Activated CD4-positive, alpha-beta memory T cell treated with anti-CD3 and anti-CD28 coated beads, Interleukin-2, amount 10 ng/mL, durations not matched to agents 7 days and 5 days (primary cell): ENCODE data around the gene LEPR. TPM values are rescaled to one million over a fixed set of nuclear protein-coding genes. Genes with fewer than 3 reads are reported as not detected.

Experiments used
- CTCF ChIA-PET: fragments of 350-600 bp; sonication (Branson Sonifier 250); formaldehyde crosslinking; loops from one replicate; lab custom pipeline; 2021; ENCODE audit warnings: antibody characterized with exemption, inconsistent platforms; lab: Charles Lee
- POLR2A ChIA-PET: fragments of 350-600 bp; sonication (Branson Sonifier 250); formaldehyde crosslinking; loops from one replicate; lab custom pipeline; 2021; ENCODE audit warnings: antibody characterized with exemption; lab: Charles Lee
- DNase-seq: peaks from one replicate; pipeline ENCODE4 v3.0.0-alpha.2; 2020
- H3K27ac Mint-ChIP-seq: one replicate; pipeline ENCODE4 v1.8.0; 2021; ENCODE audit warnings: mild to moderate bottlenecking, mixed read lengths
- H3K27me3 Mint-ChIP-seq: one replicate; pipeline ENCODE4 v1.8.0; 2021; ENCODE audit warnings: mixed read lengths
- H3K36me3 Mint-ChIP-seq: one replicate; pipeline ENCODE4 v1.8.0; 2021; ENCODE audit warnings: low read depth, mixed read lengths
- H3K4me1 Mint-ChIP-seq: one replicate; pipeline ENCODE4 v1.8.0; 2021; ENCODE audit warnings: mixed read lengths
- H3K4me3 Mint-ChIP-seq: one replicate; pipeline ENCODE4 v1.8.0; 2021; ENCODE audit warnings: mild to moderate bottlenecking, mixed read lengths
- H3K9me3 Mint-ChIP-seq: one replicate; pipeline ENCODE4 v1.8.0; 2021; ENCODE audit warnings: mixed read lengths
- total RNA-seq, 2 experiments: library from RNA; stranded (reverse); gene quantifications; one replicate each; pipeline ENCODE4 v1.2.3, GENCODE V29; 2021

Gene LEPR
- total RNA-seq, 2 experiments from 2014 or later = 3.7 to 4.2 TPM

- DNase-seq = no peak
- Mint-ChIP-seq H3K9me3 (no peaks in the 10 kb centered on the region), H3K4me1 (peaks cover 16% of the 10 kb centered on the region), H3K27ac (no peak overlapping the region), H3K4me3 (no peak overlapping the region), H3K27me3 (no peaks in the 10 kb centered on the region), H3K36me3 (peaks cover 3% of the 10 kb centered on the region)
- ChIA-PET POLR2A (interaction anchor here (1.0 to 4.3 kb wide), 2 partner anchors 20 to 23 kb away, joined by 3 to 19 read pairs; no protein-coding TSS in a partner anchor), CTCF (no interaction called here)
These were observed 3.7 kb upstream of the LEPR start for GRCh38 chr1:65416767-65417166.

GRCh38 chr1:65417729-65418128 is 2.7 kb upstream of the LEPR start:
- no peaks in the 10 kb centered on the region for H3K9me3 Mint-ChIP-seq
- ChIA-PET CTCF (no interaction called here), POLR2A (interaction anchor here (1.0 to 4.3 kb wide), 3 partner anchors 13 to 24 kb away, joined by 3 to 19 read pairs (median 4); no protein-coding TSS in a partner anchor)
- H3K4me1 Mint-ChIP-seq = peaks cover 14% of the 10 kb centered on the region
- H3K36me3 Mint-ChIP-seq = peaks cover 3% of the 10 kb centered on the region
- H3K27ac Mint-ChIP-seq = no peak overlapping the region
- H3K27me3 Mint-ChIP-seq = no peaks in the 10 kb centered on the region
- no peak for DNase-seq
- H3K4me3 Mint-ChIP-seq = no peak overlapping the region

- DNase-seq = no peak
- Mint-ChIP-seq H3K4me3 (no peak overlapping the region), H3K27ac (no peak overlapping the region), H3K36me3 (no peaks in the 10 kb centered on the region), H3K4me1 (peaks cover 14% of the 10 kb centered on the region), H3K27me3 (no peaks in the 10 kb centered on the region), H3K9me3 (no peaks in the 10 kb centered on the region)
- ChIA-PET CTCF (interaction anchor here (1.1 to 3.1 kb wide), 8 partner anchors 12 to 203 kb away, joined by 3 to 16 read pairs (median 6); no protein-coding TSS in a partner anchor), POLR2A (interaction anchor here (1.0 to 4.3 kb wide), 7 partner anchors 9 to 164 kb away, joined by 3 to 33 read pairs (median 4); no protein-coding TSS in a partner anchor)
These were observed 1.8 kb upstream of the LEPR start for GRCh38 chr1:65418522-65419185.

GRCh38 chr1:65419681-65420589 is 533 bp upstream of the LEPR start:
- H3K4me3 Mint-ChIP-seq = no peak overlapping the region
- ChIA-PET CTCF (interaction anchor here (0.6 to 3.1 kb wide), 19 partner anchors 9 to 267 kb away, joined by 3 to 16 read pairs (median 4); no protein-coding TSS in a partner anchor), POLR2A (interaction anchor here (0.6 to 4.3 kb wide), 14 partner anchors 10 to 916 kb away, joined by 3 to 33 read pairs (median 3); partner anchors contain the start of gene DNAJC6)
- no peaks in the 10 kb centered on the region for H3K27me3 Mint-ChIP-seq
- peak; percentile 99 for DNase-seq
- no peaks in the 10 kb centered on the region for H3K9me3 Mint-ChIP-seq
- H3K36me3 Mint-ChIP-seq = peaks cover 10% of the 10 kb centered on the region
- peaks cover 26% of the 10 kb centered on the region for H3K4me1 Mint-ChIP-seq
- peak overlapping the region; percentile 85 for H3K27ac Mint-ChIP-seq

GRCh38 chr1:65421351-65422025 is 1.0 kb downstream of the LEPR start:
- Mint-ChIP-seq H3K27me3 (no peaks in the 10 kb centered on the region), H3K9me3 (no peaks in the 10 kb centered on the region), H3K4me1 (peaks cover 33% of the 10 kb centered on the region), H3K27ac (no peak overlapping the region), H3K4me3 (no peak overlapping the region), H3K36me3 (peaks cover 25% of the 10 kb centered on the region)
- DNase-seq = no peak
- CTCF ChIA-PET = interaction anchor here (1.0 to 3.1 kb wide), 3 partner anchors 10 to 38 kb away, joined by 4 to 10 read pairs (median 7); no protein-coding TSS in a partner anchor
- POLR2A ChIA-PET = interaction anchor here (0.8 to 2.1 kb wide), 2 partner anchors 15 to 28 kb away, joined by 3 to 10 read pairs; no protein-coding TSS in a partner anchor

GRCh38 chr1:65422241-65423203 is 2.1 kb downstream of the LEPR start:
- H3K4me1 Mint-ChIP-seq = peaks cover 32% of the 10 kb centered on the region

GRCh38 chr1:65423884-65424572 is 3.6 kb downstream of the LEPR start:
- no peaks in the 10 kb centered on the region for H3K27me3 Mint-ChIP-seq
- no peaks in the 10 kb centered on the region for H3K9me3 Mint-ChIP-seq
- peaks cover 37% of the 10 kb centered on the region for H3K36me3 Mint-ChIP-seq
- peak overlapping the region; percentile 8 for H3K4me3 Mint-ChIP-seq
- H3K4me1 Mint-ChIP-seq = peaks cover 28% of the 10 kb centered on the region
- POLR2A ChIA-PET = interaction anchor here (0.9 to 1.9 kb wide), 3 partner anchors 31 to 407 kb away, joined by 4 to 9 read pairs (median 6); no protein-coding TSS in a partner anchor
- peak overlapping the region; percentile 51 for H3K27ac Mint-ChIP-seq
- no peak for DNase-seq
- CTCF ChIA-PET = interaction anchor here (1.0 to 1.2 kb wide), 3 partner anchors 35 to 264 kb away, joined by 3 to 4 read pairs (median 3); no protein-coding TSS in a partner anchor

More at GRCh38 chr1:65422241-65423203, 2.1 kb downstream of the LEPR start:
- Mint-ChIP-seq H3K4me3 (no peak overlapping the region), H3K27me3 (no peaks in the 10 kb centered on the region), H3K9me3 (no peaks in the 10 kb centered on the region), H3K36me3 (peaks cover 32% of the 10 kb centered on the region), H3K27ac (no peak overlapping the region)
- DNase-seq = no peak
- CTCF ChIA-PET = interaction anchor here (1.0 to 1.1 kb wide), 3 partner anchors 9 to 186 kb away, joined by 3 to 4 read pairs (median 3); no protein-coding TSS in a partner anchor
- POLR2A ChIA-PET = interaction anchor here (0.5 to 2.1 kb wide), 5 partner anchors 8 to 168 kb away, joined by 3 to 10 read pairs (median 3); no protein-coding TSS in a partner anchor

GRCh38 chr1:65424573-65424889 is 4.1 kb downstream of the LEPR start:
- H3K4me3 Mint-ChIP-seq = no peak overlapping the region
- CTCF ChIA-PET = interaction anchor here (1.2 kb wide), 1 partner anchor 264 kb away, joined by 3 read pairs; no protein-coding TSS in a partner anchor
- H3K27ac Mint-ChIP-seq = peak overlapping the region; percentile 8

GRCh38 chr1:65425006-65425405 is 4.5 kb downstream of the LEPR start:
- ChIA-PET POLR2A (interaction anchor here (1.9 kb wide), 1 partner anchor 32 kb away, joined by 6 read pairs; no protein-coding TSS in a partner anchor), CTCF (no interaction called here)
- H3K9me3 Mint-ChIP-seq = no peaks in the 10 kb centered on the region
- H3K4me3 Mint-ChIP-seq = no peak overlapping the region
- H3K27me3 Mint-ChIP-seq = no peaks in the 10 kb centered on the region
- H3K4me1 Mint-ChIP-seq = peaks cover 28% of the 10 kb centered on the region
- peaks cover 42% of the 10 kb centered on the region for H3K36me3 Mint-ChIP-seq
- DNase-seq = no peak
- H3K27ac Mint-ChIP-seq = no peak overlapping the region

More at GRCh38 chr1:65424573-65424889, 4.1 kb downstream of the LEPR start:
- Mint-ChIP-seq H3K27me3 (no peaks in the 10 kb centered on the region), H3K4me1 (peaks cover 27% of the 10 kb centered on the region), H3K9me3 (no peaks in the 10 kb centered on the region), H3K36me3 (peaks cover 37% of the 10 kb centered on the region)
- POLR2A ChIA-PET = interaction anchor here (1.9 kb wide), 2 partner anchors 31 to 170 kb away, joined by 6 to 9 read pairs; no protein-coding TSS in a partner anchor
- DNase-seq = no peak

- CTCF ChIA-PET = no interaction called here
- no peak overlapping the region for H3K4me3 Mint-ChIP-seq
- no peak for DNase-seq
- peaks cover 34% of the 10 kb centered on the region for H3K4me1 Mint-ChIP-seq
- no peaks in the 10 kb centered on the region for H3K9me3 Mint-ChIP-seq
- H3K27ac Mint-ChIP-seq = no peak overlapping the region
- POLR2A ChIA-PET = no interaction called here
- peaks cover 46% of the 10 kb centered on the region for H3K36me3 Mint-ChIP-seq
- H3K27me3 Mint-ChIP-seq = no peaks in the 10 kb centered on the region
These were observed 5.2 kb downstream of the LEPR start for GRCh38 chr1:65425697-65426096.
